Upper lobe of left lung (tissue), 4 donors: ENCODE measurements around the gene KDSR.

Source experiments
- CTCF ChIP-seq, 6 experiments: fragments of 450-650 bp in 4 of 6; fragments of 200-600 bp in 2 of 6; sonication (generic) in 2 of 6; IDR thresholded peaks; one replicate each; pipeline ENCODE4 v1.5.1; 2016 to 2019; ENCODE audit warnings: antibody characterized with exemption in 6 of 6
- EP300 ChIP-seq, 4 donors: sonication (generic); formaldehyde crosslinking; IDR thresholded peaks; one replicate each; pipeline ENCODE4 v1.5.1; 2017; ENCODE audit warnings: antibody characterized with exemption in 4 of 4, control low read depth in 2 of 4
- POLR2A ChIP-seq, 4 donors: fragments of 450-650 bp; IDR thresholded peaks; one replicate each; pipeline ENCODE4 v1.5.1; 2016 to 2017; ENCODE audit warnings: antibody characterized with exemption in 4 of 4, mild to moderate bottlenecking in 2 of 4
- POLR2AphosphoS5 ChIP-seq, 2 donors: sonication (generic); formaldehyde crosslinking; IDR thresholded peaks; one replicate each; pipeline ENCODE4 v1.5.1; 2017; ENCODE audit warnings: antibody characterized with exemption in 2 of 2

DNA sequence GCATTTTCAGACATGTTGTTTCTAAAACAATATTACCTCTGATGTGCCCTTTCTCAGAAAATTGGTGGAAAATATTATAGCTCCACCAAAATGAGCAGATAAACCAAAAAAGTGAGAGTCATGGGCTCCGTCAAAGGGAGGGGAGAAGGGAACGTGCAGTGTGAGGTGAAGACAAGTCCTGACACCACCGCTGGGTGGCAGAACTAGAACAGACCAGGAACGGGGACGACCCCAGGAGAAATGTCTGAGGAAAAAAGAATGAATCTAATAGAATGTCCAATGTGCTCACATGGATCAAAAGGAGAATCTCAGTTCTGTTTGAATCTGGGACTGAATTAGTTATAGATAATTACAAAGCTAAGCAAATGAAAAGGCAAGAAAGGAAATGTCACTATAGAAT is 24.8 kb downstream of the KDSR start:
- TF ChIP-seq CTCF (IDR thresholded peaks at IDR 0.05) (peak in 1 of 6 experiments; percentile 17), POLR2A (IDR thresholded peaks at IDR 0.05) (no peak), EP300 (IDR thresholded peaks at IDR 0.05) (no peak), POLR2AphosphoS5 (IDR thresholded peaks at IDR 0.05) (no peak)
